Umbilical cord (tissue), 2 donors: Measurements from ENCODE around the gene PEAK1. TPM values are rescaled to one million over a fixed set of nuclear protein-coding genes. Genes with fewer than 3 reads are reported as not detected.
"Not testable (repeated sequence)": the region's sequence is repeated elsewhere in the genome, so short reads cannot be mapped to it uniquely, and the experiment has no call there.

Source experiments
- DNase-seq: peaks from one replicate; pipeline ENCODE4 v3.0.0-alpha.2; 2015; ENCODE audit warnings: low spot score
- total RNA-seq: library from RNA; depleted of rRNA; stranded (reverse); fragments of >200 nt; gene quantifications from one replicate; pipeline ENCODE4 v1.2.3, GENCODE V29; 2014; ENCODE audit warnings: low replicate concordance; ENCODE audit not compliant: insufficient read depth

Gene PEAK1
- total RNA-seq, 1 donor from 2014 or later, result 129 TPM

DNA sequence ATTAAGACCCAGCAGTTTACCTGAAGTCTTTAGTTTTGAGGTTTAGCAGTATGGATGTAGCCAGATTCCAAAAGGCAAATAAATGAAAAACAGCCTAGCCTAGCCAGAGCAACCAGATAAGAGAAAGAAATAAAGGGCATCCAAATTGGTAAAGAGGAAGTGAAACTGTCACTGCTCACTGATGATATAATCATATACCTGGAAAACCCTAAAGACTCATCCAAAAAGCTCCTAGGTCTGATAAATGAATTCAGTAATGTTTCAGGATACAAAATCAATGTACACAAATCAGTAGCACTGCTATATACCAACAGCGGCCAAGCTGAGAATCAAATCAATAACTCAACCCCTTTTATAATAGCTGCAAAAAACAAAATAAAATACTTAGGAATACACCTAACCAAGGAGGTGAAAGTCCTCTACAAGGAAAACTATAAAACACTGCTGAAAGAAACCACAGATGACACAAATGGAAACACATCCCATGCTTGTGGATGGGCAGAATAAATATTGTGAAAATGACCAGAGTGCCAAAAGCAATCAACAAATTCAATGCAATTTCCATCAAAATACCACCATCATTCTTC is 13.6 kb downstream of the PEAK1 start:
- not testable (repeated sequence) for DNase-seq

DNA sequence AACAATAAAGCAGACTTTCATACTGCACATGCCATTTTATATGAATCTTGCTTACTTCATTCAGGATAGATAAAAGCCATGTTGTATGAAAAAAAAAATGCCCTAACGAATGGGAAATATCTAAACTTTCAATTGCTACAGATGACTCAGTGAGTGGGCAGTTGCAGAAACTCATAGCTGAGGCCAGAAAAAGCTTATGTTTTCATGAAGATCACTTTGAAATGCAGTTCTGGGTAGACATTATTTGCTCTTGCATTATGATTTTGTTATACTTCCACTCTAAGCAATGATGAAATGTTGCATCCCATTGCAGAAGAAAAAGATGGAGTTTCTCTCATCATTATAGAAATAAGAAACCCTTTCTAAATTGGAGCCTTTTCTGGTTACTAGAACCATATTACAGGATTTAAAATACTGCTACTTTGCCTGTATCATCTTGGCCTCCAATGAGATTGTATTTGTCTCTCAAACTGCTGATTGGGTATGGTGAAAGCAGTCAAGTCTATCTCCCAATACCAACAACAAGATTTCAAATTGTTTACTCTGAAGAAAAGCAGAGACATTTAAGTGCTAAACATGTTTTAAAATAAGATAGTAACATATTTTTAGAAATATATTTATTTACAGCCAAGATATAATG is 17.0 kb downstream of the PEAK1 start:
- DNase-seq, result peak; percentile 85

GRCh38 chr15:77400258-77400657 is 19.6 kb downstream of the PEAK1 start:
- DNase-seq, result no peak

DNA sequence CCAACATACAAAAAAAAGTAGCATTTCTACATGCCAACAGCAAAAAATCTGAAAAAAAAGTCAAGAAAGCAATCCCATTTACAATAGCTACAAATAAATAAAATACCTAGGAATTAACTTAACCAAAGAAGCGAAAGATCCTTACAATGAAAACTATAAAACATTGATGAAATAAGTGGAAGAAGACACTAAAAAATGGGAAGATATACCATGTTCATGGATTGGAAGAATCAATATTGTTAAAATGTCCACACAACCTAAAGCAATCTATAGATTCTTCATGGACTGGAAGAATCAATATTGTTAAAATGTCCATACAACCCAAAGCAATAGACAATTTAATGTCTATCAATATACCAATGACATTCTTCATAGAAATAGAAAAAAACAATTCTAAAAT is 21.0 kb downstream of the PEAK1 start:
- DNase-seq, result no peak

DNA sequence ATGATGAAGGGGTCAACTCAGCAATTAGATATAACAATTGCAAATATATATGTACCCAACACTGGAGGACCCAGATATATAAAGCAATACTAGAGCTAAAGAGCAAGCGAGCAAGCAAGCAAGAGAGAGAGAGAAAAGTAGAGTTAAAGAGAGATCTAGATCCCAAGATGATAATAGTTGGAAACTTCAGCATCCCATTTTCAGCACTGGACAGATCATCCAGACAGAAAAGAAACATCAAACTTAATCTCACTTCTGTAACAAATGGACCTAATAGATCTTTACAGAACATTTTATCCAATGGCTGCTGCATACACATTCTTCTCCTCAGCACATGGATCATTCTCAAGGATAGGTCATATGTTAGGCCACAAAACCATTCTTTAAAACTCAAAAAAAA is 23.2 kb downstream of the PEAK1 start:
- no peak for DNase-seq

GRCh38 chr15:77395013-77395774 is 24.7 kb downstream of the PEAK1 start:
- DNase-seq, result no peak

DNA sequence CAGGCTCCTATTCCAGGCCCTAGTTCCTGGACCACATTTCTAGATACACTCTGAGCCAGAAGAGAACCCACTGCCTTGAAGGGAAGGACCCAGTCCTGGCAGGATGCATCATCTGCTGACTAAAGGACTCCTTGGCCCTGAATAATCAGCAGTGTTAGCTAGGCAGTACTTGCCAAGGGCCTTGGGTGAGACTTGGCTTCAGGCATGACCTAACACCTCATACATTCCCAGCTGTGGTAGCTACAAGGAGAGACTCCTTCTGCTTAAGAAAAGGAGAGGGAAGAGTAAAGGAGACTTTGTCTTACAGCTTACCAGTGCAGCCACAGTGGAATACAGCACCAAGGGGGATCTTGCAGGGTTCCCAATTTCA is 26.4 kb downstream of the PEAK1 start:
- no peak for DNase-seq

GRCh38 chr15:77392762-77393470 is 27.0 kb downstream of the PEAK1 start:
- DNase-seq, result no peak

- no peak for DNase-seq
These were observed 28.4 kb downstream of the PEAK1 start for GRCh38 chr15:77391372-77391951.

- no peak for DNase-seq
These were observed 32.4 kb downstream of the PEAK1 start for GRCh38 chr15:77387365-77388105.

DNA sequence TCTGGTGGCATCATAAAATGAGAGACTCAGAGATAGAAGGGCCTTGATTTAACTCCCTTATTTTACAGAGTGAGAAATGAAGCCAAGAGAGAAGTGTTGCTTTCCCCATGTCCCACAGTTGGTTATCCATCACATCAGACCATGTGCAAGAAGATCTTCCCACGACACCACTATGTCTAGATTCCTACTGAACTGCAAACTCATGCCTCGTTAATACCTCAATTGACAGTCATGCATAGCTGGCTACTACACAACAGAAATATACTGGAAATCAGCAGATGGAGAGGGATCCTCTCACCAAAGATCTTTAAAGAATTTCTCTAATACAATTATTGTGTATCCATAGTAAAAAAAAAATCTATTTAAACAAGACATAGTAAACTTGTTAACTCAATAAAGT is 33.3 kb downstream of the PEAK1 start:
- DNase-seq, result no peak

GRCh38 chr15:77384589-77385359 is 35.1 kb downstream of the PEAK1 start:
- no peak for DNase-seq

DNA sequence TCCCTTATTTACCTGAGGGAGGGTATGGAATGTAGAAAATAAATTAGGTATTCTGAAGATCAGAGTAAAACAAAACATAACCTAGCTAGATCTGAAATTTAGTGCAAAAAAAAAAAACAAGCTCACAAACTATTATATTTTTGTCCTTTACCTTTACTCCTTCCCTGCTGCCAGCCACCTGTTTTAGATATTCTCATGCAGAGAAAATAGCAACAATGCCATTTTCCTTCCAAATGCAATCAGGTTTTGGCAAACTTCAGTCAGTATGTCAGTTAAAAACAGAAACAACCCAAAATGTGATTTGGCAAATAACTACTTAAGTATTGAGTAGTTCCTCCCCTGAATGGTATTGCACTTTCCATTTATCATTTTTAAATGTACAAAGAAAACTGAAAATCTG is 35.8 kb downstream of the PEAK1 start:
- no peak for DNase-seq

GRCh38 chr15:77380033-77380432 is 39.9 kb downstream of the PEAK1 start:
- no peak for DNase-seq

DNA sequence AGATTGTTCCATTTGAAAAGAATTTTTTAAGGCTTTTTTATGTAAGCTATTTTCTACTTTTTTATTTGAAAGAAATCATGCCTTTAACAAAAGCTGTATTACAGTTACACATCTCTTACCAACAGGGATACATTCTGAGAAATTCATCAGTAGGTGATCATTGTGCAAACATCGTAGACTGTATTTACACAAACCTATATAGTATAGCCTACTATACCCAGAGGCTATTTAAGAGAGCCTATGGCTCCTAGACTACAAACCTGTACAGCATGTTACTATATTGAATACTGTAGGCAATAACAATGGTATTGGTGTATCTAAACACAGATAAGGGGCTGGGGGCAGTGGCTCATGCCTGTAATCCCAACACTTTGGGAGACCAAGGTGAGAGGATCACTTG is 43.1 kb downstream of the PEAK1 start:
- DNase-seq, result no peak

- DNase-seq, result no peak
These were observed 44.8 kb downstream of the PEAK1 start for GRCh38 chr15:77375133-77375532.

- DNase-seq, result no peak
These were observed 46.5 kb downstream of the PEAK1 start for GRCh38 chr15:77373441-77373840.

DNA sequence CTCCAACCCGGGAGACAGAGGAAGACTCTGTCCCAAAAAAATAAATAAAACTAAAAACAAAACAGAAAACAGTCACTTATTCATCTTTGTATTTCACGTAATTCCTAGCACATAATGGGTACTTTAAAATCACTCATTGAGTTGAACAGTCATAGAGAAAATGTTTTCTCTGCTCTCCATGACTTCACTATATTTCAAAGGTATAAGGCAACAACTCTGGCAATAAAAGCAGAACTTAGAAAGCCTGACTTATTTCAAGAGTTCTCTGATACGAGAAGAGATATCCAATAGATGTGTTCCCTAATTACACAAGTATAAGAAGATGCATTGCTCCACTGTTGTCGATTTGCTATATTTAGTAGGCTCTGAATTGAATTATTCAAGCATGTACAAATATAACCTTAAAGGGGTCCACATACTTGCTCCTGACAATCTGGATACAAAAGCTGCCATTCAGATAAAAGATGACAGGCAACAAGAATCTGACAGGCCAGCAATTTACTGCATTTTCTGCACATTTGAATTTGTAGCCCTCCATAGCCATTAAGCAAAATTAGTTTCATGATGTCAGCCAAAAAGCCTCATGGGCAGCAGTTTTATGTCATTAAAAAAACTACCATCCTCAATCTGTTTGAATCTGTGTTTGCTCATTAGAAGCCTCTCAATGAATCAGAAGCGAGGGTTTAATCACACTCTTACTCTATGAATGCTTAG is 47.9 kb downstream of the PEAK1 start:
- DNase-seq, result no peak

DNA sequence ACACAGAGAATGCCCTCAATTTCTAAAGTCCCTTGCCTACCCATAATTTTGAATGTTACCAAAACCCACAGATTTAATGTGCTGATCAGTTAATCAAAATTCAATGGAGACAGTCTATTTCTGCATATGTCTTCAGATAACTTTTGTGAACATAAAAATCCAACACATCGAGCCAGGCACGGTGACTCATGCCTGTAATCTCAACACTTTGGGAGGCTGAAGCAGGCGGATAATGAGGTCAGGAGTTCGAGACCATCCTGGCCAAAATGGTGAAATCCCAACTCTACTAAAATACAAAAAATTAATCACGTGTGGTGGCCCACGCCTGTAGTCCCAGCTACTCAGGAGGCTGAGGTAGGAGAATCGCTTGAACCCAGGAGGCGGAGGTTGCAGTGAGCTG is 49.3 kb downstream of the PEAK1 start:
- no peak for DNase-seq

GRCh38 chr15:77369168-77369567 is 50.7 kb downstream of the PEAK1 start:
- DNase-seq, result no peak
